HG03432 (cell line): ENCODE measurements around the gene ASNS.
A peak's percentile ranks its signal among the peaks of the same experiment; 100 is the strongest.

Source experiments
- ATAC-seq: cut with Tn5 transposase; IDR thresholded peaks from one replicate; pipeline ENCODE4 v1.9.1; 2021; ENCODE audit warnings: mild to moderate bottlenecking, moderate library complexity; ENCODE audit not compliant: unreplicated experiment

ASNS gene

DNA sequence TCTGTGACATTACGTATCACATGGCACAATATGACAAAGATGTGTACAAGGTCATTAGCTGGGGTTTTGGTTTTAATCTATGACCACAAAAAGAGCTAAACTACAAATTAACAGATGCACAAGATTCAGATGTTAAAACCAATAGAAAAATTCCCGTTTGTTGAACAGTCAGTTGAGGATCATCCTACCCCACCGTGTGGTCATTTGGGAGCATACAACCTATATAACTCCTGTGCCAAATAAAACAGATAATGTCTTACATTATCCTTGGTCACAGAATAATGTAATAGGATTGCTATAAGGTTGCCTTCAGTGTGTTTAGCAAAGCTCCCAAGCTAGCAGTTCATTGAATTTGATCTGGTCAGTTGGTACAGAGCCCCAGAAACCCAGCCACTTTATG, 28.2 kb downstream of the ASNS start:
- ATAC-seq, result no peak

DNA sequence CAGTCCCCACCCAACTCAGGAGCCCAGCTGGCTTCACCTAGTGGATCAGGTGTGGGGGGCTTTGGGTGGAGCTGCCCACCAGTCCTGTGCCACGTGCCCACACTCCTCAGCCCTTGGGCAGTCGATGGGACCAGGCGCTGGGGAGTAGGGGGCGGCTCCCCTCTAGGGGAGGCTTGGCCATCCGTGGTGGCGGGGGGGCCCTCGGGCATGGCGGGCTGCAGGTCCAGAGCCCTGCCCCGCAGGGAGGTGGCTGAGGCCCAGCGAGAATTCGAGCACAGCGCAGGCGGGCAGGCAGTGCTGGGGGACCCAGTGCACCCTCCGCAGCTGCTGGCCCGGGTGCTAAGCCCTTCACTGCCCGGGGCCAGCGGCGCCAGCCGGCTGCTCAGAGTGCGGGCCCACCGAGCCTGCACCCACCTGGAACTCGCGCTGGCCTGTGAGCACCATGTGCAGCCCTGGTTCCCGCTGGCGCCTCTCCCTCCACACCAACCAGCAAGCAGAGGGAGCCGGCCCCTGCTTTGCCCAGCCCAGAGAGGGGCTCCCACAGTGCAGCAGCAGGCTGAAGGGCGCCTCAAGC, 29.3 kb downstream of the ASNS start:
- no peak for ATAC-seq

DNA sequence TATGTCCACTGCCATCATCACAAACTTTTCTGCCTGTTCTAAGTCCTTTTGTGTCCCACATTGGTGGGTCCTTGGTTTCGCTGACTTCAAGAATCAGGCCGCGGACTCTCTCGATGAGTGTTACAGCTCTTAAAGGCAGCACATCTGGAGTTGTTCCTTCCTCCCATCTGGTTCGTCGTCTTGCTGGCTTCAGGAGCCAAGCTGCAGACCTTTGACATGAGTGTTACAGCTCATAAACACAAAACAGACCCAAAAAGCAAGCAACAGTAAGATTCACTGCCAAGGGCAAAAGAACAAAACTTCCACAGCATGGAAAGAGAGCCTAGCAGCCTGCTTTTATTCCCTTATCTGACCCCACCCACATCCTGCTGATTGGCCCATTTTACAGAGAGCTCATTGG, 30.2 kb downstream of the ASNS start:
- ATAC-seq, result no peak

DNA sequence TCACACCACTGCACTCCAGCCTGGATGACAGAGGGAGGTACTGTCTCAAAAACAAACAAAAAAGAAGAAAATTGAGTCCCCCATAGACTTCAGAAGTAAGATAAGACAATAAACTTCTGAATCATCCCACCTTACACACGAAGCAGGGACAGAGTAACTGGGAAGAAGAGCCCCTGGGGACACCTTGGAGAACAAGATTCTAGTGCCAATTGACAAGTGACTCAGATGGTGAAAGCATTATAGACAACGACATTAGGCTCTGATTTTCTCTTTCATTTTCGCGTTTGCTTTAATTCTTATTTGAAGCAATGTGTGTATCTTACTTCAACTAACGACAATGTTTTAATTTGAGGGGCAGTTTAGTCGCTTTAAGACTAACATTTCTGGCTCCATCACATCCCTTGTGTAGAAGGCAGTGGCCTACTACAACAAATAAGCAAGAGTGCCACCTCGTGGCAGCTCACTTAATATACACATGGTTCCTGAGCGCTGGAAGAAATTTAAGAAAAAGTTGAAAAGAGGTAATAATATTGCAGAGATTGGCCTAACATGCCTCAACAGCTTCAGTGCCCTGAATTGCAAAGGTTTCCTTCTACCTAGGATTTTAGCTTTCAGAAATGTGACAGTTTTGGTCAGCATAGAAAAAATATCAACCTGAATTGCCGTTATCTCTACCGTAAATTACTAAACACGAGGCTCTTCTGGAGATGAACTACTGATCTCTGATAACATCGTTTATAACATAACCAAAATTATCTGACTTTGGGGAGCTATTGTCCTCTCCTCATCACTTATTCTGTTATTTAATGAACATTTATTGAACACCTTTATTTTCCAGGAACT, 36.7 kb downstream of the ASNS start:
- peak; percentile 80 for ATAC-seq

DNA sequence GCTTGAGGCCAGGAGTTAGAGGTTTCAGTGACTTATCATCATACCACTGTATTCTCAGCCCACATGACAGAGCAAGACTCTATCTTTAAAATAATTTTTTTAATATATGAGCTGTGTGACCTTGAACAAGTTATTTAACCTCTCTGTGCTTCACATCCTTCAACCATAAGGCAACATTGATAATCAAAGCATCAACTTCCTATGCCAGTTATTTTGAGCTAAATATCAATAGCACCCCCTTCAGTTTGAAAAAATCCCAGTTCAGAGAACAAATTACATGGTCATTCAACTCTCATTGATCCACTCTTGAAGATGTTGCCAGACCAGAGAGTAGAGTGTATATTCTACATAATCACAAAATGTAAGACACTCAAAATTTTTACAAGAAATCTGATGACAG, 53.0 kb downstream of the ASNS start:
- ATAC-seq, result no peak

DNA sequence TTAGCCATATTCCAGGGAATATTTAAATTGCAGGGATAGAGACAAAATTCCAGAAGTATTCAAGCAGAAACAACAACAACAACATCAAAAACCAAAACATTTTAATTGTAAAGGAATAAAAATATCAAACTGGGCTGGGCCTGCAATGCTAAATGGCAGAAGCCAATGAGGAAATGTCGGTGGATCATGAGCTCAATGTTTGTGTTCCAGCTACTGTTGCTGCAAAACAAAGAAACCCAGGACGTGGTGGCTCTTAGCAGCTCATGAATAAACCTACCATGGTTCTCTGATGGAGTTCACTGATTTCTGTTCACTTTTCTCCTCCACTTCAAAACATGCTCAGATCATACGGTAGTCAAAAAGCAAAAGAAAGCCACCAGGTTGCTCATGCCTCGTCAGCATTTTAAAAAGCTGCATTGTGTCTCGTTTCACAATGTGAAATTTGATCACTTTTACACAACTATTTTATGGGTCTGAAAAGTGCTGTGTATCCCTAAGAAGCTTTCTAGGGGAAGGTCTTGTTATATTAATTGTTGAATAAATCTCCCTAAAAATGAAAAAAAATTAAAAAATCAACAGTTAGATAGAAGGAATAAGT, 54.0 kb downstream of the ASNS start:
- ATAC-seq, result no peak
